Activated CD4-positive, alpha-beta T cell treated with anti-CD3 and anti-CD28 coated beads, Interleukin-2, amount 10 ng/mL, durations not matched to agents 7 days and 5 days (primary cell): ENCODE data around the gene DCLK1. TPM values are rescaled to one million over a fixed set of nuclear protein-coding genes. Genes with fewer than 3 reads are reported as not detected.

ENCODE experiments used
- CTCF ChIA-PET: fragments of 350-600 bp; sonication (Branson Sonifier 250); formaldehyde crosslinking; loops from one replicate; lab custom pipeline; 2021; ENCODE audit warnings: antibody characterized with exemption; lab: Charles Lee
- POLR2A ChIA-PET: fragments of 350-600 bp; sonication (Branson Sonifier 250); formaldehyde crosslinking; loops from one replicate; lab custom pipeline; 2021; ENCODE audit warnings: antibody characterized with exemption; lab: Charles Lee
- DNase-seq: peaks from one replicate; pipeline ENCODE4 v3.0.0-alpha.2; 2020
- H3K27ac Mint-ChIP-seq: one replicate; pipeline ENCODE4 v1.8.0; 2021; ENCODE audit warnings: mild to moderate bottlenecking, moderate library complexity, mixed read lengths
- H3K27me3 Mint-ChIP-seq: one replicate; pipeline ENCODE4 v1.8.0; 2021; ENCODE audit warnings: mixed read lengths
- H3K36me3 Mint-ChIP-seq: one replicate; pipeline ENCODE4 v1.8.0; 2021; ENCODE audit warnings: low read depth, mixed read lengths
- H3K4me1 Mint-ChIP-seq: one replicate; pipeline ENCODE4 v1.8.0; 2021; ENCODE audit warnings: mixed read lengths
- H3K4me3 Mint-ChIP-seq: one replicate; pipeline ENCODE4 v1.8.0; 2021; ENCODE audit warnings: mild to moderate bottlenecking, moderate library complexity, mixed read lengths
- H3K9me3 Mint-ChIP-seq: one replicate; pipeline ENCODE4 v1.8.0; 2021; ENCODE audit warnings: mixed read lengths
- total RNA-seq, 2 experiments: library from RNA; stranded (reverse); gene quantifications; one replicate each; pipeline ENCODE4 v1.2.3, GENCODE V29; 2021

Gene DCLK1
- total RNA-seq, 2 experiments from 2014 or later, result not detected

DNA sequence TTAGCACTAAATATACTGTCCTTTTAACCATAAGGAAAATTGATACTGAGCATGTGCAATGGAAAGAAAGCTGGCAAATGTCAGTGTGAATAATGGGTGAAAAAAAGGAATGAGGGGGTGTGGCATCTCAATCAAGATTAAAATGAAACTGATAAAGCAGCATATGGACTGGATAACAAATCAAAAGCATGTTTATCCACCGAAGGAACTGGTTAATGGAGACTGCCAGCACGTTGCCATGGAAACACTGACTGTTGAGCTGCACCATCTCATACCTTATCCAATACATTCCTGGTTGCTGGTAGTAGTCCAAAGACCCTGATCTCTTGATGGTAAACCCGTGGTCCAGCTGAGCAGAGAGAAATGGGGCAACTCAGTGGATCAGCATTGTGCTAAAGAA is 343.2 kb downstream of the DCLK1 start:
- Mint-ChIP-seq H3K9me3 (no peaks in the 10 kb centered on the region), H3K36me3 (no peaks in the 10 kb centered on the region), H3K27ac (no peak overlapping the region), H3K4me3 (no peak overlapping the region), H3K4me1 (no peaks in the 10 kb centered on the region), H3K27me3 (no peaks in the 10 kb centered on the region)
- ChIA-PET POLR2A (no interaction called here), CTCF (no interaction called here)
- no peak for DNase-seq

DNA sequence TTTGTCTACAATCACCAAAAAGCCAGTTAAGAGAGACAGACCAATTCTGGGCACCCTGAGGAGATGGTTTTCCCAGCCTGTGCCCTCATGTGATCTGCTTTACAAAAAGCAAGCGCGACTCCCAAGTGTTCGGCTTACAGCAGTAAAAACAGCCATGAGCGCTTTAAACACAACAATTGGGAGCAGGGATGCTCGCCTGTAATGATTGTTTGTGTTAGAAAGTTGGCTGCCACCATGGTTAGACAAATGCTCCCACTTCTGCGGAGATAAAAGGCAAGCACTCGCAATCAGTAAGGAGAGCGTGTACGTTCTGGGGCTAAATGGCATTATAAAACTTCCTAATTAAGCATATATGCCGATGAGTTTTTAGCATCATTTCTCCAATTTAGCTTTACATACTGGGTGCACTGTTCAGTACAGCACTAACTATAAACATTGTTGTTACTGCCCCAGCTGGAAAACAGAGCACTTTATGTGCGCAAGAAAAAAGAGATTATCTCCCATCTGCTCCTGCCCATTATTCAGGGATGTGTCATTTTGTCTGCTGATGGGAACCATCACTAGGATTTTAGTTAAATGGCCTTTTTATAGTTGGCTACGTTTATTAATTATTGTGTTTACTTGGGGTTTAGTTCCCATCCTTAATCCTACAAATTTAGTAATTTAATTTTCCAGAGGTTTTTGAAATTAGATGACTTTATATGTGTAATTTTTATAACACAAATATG is 345.4 kb downstream of the DCLK1 start:
- no peaks in the 10 kb centered on the region for H3K36me3 Mint-ChIP-seq
- CTCF ChIA-PET, result no interaction called here
- no peaks in the 10 kb centered on the region for H3K4me1 Mint-ChIP-seq
- DNase-seq, result no peak
- POLR2A ChIA-PET, result no interaction called here
- no peaks in the 10 kb centered on the region for H3K27me3 Mint-ChIP-seq
- H3K9me3 Mint-ChIP-seq, result no peaks in the 10 kb centered on the region
- H3K4me3 Mint-ChIP-seq, result no peak overlapping the region
- H3K27ac Mint-ChIP-seq, result no peak overlapping the region

DNA sequence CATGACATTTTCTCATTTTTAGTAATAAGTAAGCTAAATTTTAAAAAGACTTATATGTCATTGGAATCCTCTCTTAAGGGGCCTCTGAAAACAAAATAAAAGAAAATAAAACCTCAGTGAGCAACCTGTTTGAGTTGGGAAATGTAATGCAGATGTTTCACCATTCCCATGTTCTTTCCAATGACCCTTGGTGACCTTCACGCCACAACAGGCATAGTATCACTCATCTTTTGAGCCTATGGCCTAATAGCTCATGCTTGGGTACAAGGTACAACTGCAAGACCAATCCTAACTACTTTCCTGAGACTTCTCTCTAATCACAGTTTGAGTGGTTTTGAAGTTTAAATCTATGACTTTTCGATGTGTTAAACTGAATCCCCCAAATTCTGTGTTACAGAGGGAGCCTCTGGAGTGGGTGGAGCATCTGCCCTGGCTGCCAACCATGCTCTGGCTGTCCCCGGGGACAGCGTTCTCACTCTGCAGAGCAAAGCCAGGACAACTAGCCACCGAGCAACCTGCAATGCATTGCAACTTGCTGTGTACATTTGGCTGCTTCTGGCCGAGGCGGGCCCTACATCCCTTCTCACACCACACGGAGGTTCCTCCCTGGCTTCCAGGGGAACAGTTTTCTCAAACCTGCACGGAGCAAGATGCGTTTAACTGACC is 346.8 kb downstream of the DCLK1 start:
- H3K4me1 Mint-ChIP-seq, result no peaks in the 10 kb centered on the region
- ChIA-PET POLR2A (no interaction called here), CTCF (no interaction called here)
- no peak overlapping the region for H3K27ac Mint-ChIP-seq
- no peaks in the 10 kb centered on the region for H3K9me3 Mint-ChIP-seq
- H3K27me3 Mint-ChIP-seq, result no peaks in the 10 kb centered on the region
- no peak for DNase-seq
- H3K36me3 Mint-ChIP-seq, result no peaks in the 10 kb centered on the region
- no peak overlapping the region for H3K4me3 Mint-ChIP-seq

DNA sequence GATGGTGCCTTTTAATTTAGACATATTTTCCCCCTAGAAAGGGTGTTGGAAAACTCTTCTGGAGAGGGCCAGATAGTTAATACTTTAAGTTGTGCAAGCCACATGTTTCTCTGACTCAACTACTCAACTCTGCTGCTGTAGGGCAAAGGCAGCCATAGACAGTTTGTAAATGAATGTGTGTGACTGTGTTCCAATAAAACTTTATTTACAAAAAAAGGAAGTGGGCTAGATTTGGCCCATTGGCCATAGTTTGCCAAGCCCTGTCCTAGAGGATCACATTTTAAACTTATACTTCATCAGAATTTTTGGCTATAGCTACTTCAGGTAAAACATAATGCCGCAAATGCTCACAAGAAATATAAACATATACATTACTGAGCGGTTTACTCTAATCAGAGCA is 348.4 kb downstream of the DCLK1 start:
- no peaks in the 10 kb centered on the region for H3K36me3 Mint-ChIP-seq
- no peaks in the 10 kb centered on the region for H3K9me3 Mint-ChIP-seq
- H3K4me3 Mint-ChIP-seq, result no peak overlapping the region
- no peaks in the 10 kb centered on the region for H3K27me3 Mint-ChIP-seq
- H3K4me1 Mint-ChIP-seq, result no peaks in the 10 kb centered on the region
- no peak for DNase-seq
- POLR2A ChIA-PET, result no interaction called here
- CTCF ChIA-PET, result no interaction called here
- no peak overlapping the region for H3K27ac Mint-ChIP-seq

DNA sequence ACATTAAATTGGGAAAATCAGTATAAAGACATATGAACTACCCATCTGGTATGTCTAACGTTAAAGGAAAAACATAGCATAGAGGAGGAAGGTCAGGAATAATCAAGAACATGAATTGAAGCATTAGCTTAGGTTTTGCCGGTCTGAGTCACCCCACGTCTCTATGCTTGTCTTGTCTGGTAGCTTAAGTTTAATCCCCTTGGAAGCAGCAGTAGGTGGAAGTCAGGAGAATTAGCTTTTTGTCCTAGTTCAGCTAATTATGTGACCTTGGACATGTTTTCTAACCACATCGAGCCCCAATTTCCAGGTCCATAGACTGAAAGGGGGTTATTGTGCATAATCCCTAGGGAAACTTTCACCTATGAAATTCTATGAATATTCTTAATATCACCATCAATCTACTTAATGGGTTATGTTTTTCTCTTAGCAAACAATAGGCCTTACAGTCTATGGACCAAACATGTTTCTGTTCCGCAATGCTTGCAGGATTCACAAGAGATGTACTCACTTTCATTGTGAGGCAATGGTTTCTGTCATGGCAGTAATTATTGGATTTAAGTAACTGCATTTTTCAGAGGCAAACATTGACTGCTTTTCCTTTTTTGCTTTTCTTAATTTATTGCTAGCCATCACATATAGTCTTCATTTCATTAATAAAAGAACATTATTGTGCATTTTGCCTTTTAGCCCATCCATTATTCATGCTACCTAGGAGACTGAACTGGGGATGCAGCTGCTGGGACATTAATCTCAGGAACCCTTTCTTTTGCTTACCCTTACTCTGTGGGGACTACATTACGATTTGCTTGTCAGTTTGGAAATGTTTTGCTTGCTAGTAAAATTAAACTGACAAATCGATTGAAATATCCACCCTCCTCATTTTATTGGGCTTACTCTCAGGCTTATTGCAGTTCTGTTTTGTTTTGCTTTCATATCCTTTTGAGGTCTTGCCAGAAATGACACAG is 349.9 kb downstream of the DCLK1 start:
- ChIA-PET CTCF (no interaction called here), POLR2A (no interaction called here)
- Mint-ChIP-seq H3K4me1 (no peaks in the 10 kb centered on the region), H3K27me3 (no peaks in the 10 kb centered on the region), H3K27ac (no peak overlapping the region), H3K36me3 (no peaks in the 10 kb centered on the region), H3K4me3 (no peak overlapping the region), H3K9me3 (no peaks in the 10 kb centered on the region)
- no peak for DNase-seq

DNA sequence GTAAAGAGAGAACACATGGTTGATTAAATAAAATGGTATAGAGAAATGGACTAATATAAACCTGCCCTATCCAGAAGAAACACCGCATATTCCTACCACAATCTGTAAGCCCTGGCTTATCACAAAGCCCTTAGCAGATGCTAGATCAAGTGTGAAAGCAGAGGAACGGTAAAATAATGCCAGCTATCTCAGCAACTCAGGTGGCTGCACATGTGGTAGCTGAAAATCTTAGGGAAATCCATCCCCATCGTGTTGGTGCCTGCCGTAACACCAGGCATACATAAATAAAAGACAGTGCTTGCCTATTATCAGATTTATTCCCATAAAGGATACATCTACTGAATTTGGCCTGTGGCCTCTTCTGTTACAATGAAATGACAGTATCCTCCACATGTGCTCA is 350.6 kb downstream of the DCLK1 start:
- no peak for DNase-seq
- Mint-ChIP-seq H3K27me3 (no peaks in the 10 kb centered on the region), H3K36me3 (no peaks in the 10 kb centered on the region), H3K27ac (no peak overlapping the region), H3K4me3 (no peak overlapping the region), H3K4me1 (no peaks in the 10 kb centered on the region), H3K9me3 (no peaks in the 10 kb centered on the region)
- ChIA-PET CTCF (no interaction called here), POLR2A (no interaction called here)

DNA sequence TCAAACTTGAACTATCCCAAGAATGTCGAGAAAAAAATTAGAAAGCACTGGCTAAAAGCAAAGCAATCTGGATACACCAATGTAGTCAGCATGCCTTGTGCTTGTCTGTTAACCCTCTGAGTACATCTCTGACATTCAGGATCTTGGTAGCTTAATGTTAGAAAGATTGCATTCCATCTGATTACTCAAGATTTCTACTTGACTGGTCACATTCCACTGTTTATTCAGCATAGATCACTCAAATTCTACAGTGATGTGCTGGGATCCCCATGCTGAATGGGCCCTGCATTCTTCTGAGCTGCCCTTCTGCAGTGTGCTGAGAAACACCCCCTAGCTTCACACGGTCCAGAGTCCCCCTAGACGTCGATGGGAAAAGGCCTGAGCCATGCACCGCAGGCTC is 359.3 kb downstream of the DCLK1 start:
- Mint-ChIP-seq H3K4me3 (no peak overlapping the region), H3K27ac (no peak overlapping the region), H3K36me3 (no peaks in the 10 kb centered on the region), H3K9me3 (no peaks in the 10 kb centered on the region), H3K4me1 (no peaks in the 10 kb centered on the region), H3K27me3 (no peaks in the 10 kb centered on the region)
- POLR2A ChIA-PET, result no interaction called here
- CTCF ChIA-PET, result no interaction called here
- no peak for DNase-seq

DNA sequence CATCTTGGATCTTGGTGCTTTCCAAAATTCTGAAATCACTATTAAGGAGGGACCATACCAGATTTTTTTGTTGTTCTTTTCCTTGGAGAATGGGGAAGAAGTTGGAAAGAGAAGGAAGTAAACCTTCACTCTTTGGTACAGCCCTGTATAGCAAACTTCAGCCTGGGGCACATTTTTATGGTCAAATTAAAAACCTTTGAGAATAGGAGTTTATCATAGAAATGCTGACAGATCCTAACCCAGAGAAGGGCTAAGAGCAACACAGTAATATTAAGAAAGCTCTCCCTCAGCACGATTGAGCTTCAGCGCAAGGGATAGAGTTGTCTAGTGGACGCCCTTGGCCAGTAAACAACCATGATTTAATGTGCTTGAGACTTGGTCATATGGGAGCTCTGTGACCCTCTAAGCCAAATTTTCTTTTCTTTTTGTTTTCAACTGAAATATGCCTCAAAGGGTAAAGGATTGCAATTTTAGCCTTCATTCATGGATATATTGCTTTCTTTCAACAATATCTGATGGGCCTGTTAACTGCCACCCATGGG is 360.4 kb downstream of the DCLK1 start:
- ChIA-PET POLR2A (no interaction called here), CTCF (no interaction called here)
- Mint-ChIP-seq H3K4me1 (no peaks in the 10 kb centered on the region), H3K36me3 (no peaks in the 10 kb centered on the region), H3K27me3 (no peaks in the 10 kb centered on the region), H3K27ac (no peak overlapping the region), H3K4me3 (no peak overlapping the region), H3K9me3 (no peaks in the 10 kb centered on the region)
- no peak for DNase-seq

DNA sequence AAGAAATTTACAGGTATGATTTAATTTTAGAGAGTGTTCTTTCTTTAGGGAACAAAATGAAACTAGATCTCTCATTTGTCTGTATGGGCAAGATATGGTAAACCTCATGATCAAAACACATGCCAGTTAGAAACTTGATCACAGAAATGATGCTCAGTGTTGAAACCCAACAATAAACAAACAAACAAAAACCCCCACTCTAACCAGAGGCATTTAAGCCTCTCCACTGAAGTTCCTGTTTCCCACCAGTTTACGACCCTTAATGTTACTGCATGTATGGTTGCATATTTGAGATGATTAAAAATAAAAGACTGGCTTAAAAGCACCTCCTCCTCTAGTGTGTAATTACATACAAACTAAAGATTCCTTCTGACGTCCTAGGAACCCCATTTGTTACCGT is 361.4 kb downstream of the DCLK1 start:
- ChIA-PET CTCF (no interaction called here), POLR2A (no interaction called here)
- Mint-ChIP-seq H3K4me1 (no peaks in the 10 kb centered on the region), H3K27ac (no peak overlapping the region), H3K4me3 (no peak overlapping the region), H3K27me3 (no peaks in the 10 kb centered on the region), H3K36me3 (no peaks in the 10 kb centered on the region), H3K9me3 (no peaks in the 10 kb centered on the region)
- no peak for DNase-seq

DNA sequence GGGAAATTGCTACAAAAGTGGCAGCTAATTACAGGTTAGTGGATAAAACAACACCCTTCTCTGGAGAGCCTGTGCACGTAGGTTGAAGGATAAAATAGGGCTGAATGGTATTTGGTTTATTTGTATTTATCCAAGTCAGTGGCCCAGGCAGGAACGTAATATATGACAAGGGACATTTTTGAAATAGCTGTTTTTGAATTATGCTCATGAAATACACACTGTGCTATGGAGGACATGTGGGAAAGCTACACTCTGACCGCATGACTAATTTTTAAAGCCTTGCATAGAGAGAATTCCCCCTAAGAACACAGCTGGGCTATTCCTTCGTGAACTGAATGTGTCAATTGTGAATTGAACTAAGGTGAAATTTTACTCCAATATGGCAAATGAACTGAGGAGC is 362.6 kb downstream of the DCLK1 start:
- CTCF ChIA-PET, result no interaction called here
- no peak overlapping the region for H3K27ac Mint-ChIP-seq
- no peak for DNase-seq

DNA sequence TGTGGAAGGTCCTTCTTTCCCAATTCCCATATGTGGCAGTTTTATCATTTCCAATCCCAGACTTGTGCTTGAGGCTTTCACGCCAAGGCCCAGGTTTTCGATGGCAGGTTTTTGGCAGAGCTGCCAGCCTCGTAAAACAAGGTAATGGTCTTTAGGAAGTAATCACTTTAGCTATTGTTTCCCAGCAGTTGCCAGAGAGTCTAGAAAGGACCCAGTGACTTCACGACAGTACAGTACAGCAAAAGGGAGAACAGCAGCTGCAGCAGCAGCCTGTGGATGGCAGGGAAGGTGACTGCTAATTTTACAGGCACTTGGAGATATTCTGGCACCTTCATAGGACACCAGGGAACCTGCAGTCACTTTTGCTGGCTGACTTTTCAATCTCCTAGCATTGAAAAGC is 363.1 kb downstream of the DCLK1 start:
- Mint-ChIP-seq H3K4me3 (no peak overlapping the region), H3K27ac (no peak overlapping the region), H3K36me3 (no peaks in the 10 kb centered on the region), H3K9me3 (no peaks in the 10 kb centered on the region), H3K27me3 (no peaks in the 10 kb centered on the region), H3K4me1 (no peaks in the 10 kb centered on the region)
- DNase-seq, result no peak
- CTCF ChIA-PET, result no interaction called here
- POLR2A ChIA-PET, result no interaction called here

More for the DNA sequence above, 362.6 kb downstream of the DCLK1 start:
- H3K4me3 Mint-ChIP-seq, result no peak overlapping the region
- no peaks in the 10 kb centered on the region for H3K9me3 Mint-ChIP-seq
- POLR2A ChIA-PET, result no interaction called here
- no peaks in the 10 kb centered on the region for H3K36me3 Mint-ChIP-seq
- H3K27me3 Mint-ChIP-seq, result no peaks in the 10 kb centered on the region
- H3K4me1 Mint-ChIP-seq, result no peaks in the 10 kb centered on the region

DNA sequence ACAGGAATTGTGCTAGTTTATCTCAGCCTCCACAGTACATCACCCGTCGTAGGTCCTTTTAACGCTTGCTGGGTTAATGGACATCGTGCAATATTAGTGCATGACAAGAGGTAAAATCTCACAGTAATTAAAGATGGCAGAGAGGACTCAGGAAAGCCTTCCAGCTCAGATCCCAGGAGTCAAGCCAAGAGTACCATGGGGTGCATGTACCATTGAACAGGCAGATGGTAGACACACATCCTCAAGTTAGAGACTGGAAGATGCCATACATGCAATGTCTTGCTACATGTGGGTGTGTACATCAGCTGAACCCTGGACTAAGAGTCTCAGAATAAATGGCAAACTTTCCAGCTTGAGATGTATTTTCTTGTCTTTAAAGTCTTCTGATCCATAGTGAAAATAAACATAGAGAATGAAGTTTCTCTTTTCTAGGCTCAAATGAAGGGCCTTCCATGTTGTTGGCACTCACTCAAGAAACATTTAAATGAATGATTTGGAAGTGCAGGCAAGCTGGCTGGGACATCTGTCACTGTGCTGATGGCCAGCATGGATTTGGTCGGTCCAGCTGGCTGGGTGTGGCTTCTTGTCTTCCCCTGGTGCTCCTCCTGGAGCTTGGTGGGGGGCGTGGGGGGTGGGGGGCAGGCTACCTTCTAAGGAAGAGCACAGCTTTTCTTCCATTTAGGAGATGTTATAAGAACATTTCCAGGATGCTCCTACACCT is 363.8 kb downstream of the DCLK1 start:
- H3K4me1 Mint-ChIP-seq, result no peaks in the 10 kb centered on the region
- H3K9me3 Mint-ChIP-seq, result no peaks in the 10 kb centered on the region
- H3K27ac Mint-ChIP-seq, result no peak overlapping the region
- ChIA-PET POLR2A (no interaction called here), CTCF (no interaction called here)
- H3K36me3 Mint-ChIP-seq, result no peaks in the 10 kb centered on the region
- no peaks in the 10 kb centered on the region for H3K27me3 Mint-ChIP-seq
- DNase-seq, result no peak
- no peak overlapping the region for H3K4me3 Mint-ChIP-seq
